Heart left ventricle (tissue), 16 donors: ENCODE results near the gene NFIX. TPM values are rescaled to one million over a fixed set of nuclear protein-coding genes. Genes with fewer than 3 reads are reported as not detected.

Experiments
- ATAC-seq, 4 donors: fragments of 200-7000 bp; cut with Tn5 transposase; one replicate each; pipeline ENCODE4 v1.9.1; 2020 to 2022; ENCODE audit warnings: moderate library complexity in 4 of 4, mild to moderate bottlenecking in 3 of 4, moderate number of reproducible peaks in 1 of 4
- DNase-seq, 5 donors: peaks; one replicate each; pipeline ENCODE4 v3.0.0-alpha.2; 2020
- H3K27ac ChIP-seq, 12 donors: fragments of 200-600 bp; sonication (generic) in 4 of 12; one replicate each; pipeline versions ENCODE4 v1.5.0 to v1.8.0; 2016 to 2022; ENCODE audit warnings: mild to moderate bottlenecking in 2 of 12
- H3K27me3 ChIP-seq, 9 donors: fragments of 200-600 bp; sonication (generic) in 2 of 9; one replicate each; pipeline versions ENCODE4 v1.5.1 to v1.8.0; 2016 to 2022; ENCODE audit warnings: mild to moderate bottlenecking in 3 of 9
- H3K36me3 ChIP-seq, 9 donors: fragments of 200-600 bp; sonication (generic) in 2 of 9; one replicate each; pipeline versions ENCODE4 v1.5.0 to v1.8.0; 2018 to 2022; ENCODE audit warnings: mild to moderate bottlenecking in 2 of 9
- H3K4me1 ChIP-seq, 12 donors: fragments of 200-600 bp; sonication (generic) in 4 of 12; one replicate each; pipeline versions ENCODE4 v1.5.0 to v1.8.0; 2016 to 2022; ENCODE audit warnings: mild to moderate bottlenecking in 3 of 12
- H3K4me3 ChIP-seq, 12 donors: fragments of 200-600 bp; sonication (generic) in 4 of 12; one replicate each; pipeline versions ENCODE4 v1.5.0 to v1.8.0; 2017 to 2022; ENCODE audit warnings: mild to moderate bottlenecking in 9 of 12, moderate library complexity in 4 of 12
- H3K9me3 ChIP-seq, 12 donors: fragments of 200-600 bp; sonication (generic) in 4 of 12; one replicate each; pipeline versions ENCODE4 v1.5.0 to v1.8.0; 2016 to 2022; ENCODE audit warnings: mild to moderate bottlenecking in 1 of 12
- POLR2A ChIP-seq, 2 donors: fragments of 450-650 bp; IDR thresholded peaks; one replicate each; pipeline ENCODE4 v1.6.1; 2017; ENCODE audit warnings: antibody characterized with exemption in 2 of 2, mild to moderate bottlenecking in 2 of 2, moderate library complexity in 2 of 2
- WGBS, 4 donors: extraction: QIAGEN DNeasy Blood & Tissue Kit in 2 of 4; methylation state at CpG; one replicate each; pipeline versions ENCODE4 v1.1.5 to v1.1.7; 2013 to 2018; 5-methylcytosine and 5-hydroxymethylcytosine counted together
- intact Hi-C, 10 donors: fragments of 100-400 bp; cut with DNase I; formaldehyde crosslinking; loops; one replicate each; pipeline versions ENCODE4 v1.11.1 to v1.14.2; 2022
- polyA plus RNA-seq, 2 donors: library from polyadenylated mRNA; stranded (reverse); fragments of 200-250 nt; gene quantifications; one replicate each; pipeline ENCODE4 v1.2.3, GENCODE V29; 2013
- total RNA-seq, 9 donors: library from RNA; depleted of rRNA in 2 of 9; stranded (reverse); fragments of >200 nt in 2 of 9; fragmentation: NEBNext Ultra II Directional in 3 of 9; extraction: Animal tissue kit (Norgen Biotek cat#: 25700) in 3 of 9; gene quantifications; one replicate each; pipeline versions ENCODE4 v1.1.0 to v1.2.4, GENCODE V29; 2016 to 2023
- TF ChIP-seq, protein P1 (sequence below), 12 donors: fragments of 200-600 bp; sonication (generic) in 4 of 12; IDR thresholded peaks; one replicate each; pipeline versions ENCODE4 v1.5.0 to v1.8.0; 2018 to 2022; ENCODE audit warnings: antibody characterized with exemption in 12 of 12, mild to moderate bottlenecking in 5 of 12
- donor health status: ischemic (EF 13 %, LVEDD 7.1; RV severe dilation, severe dysfunction).
- donor health status: healthy with polysubstance abuse.
- donor health status: DM: no; HTN: yes; CAD: no.
- donor health status: DM: no; HTN: no; CAD: no.
- donor health status: ischemic (EF 25% LVEDD 6.9; RV normal size, moderate dysfunction).
- donor health status: ischemic (EF 25% LVEDD 5.7; RV mildly dilated, moderate dysfunction).
- donor health status: healthy.
- donor health status: DM: yes; HTN: yes; CAD: no.
- donor health status: ischemic (EF 35%, LVEDD 5.7; RV mildly dilated, moderate dysfunction).
- donor health status: nonischemic (EF 11% LVEDD 7.7; RV severe dilation, severe dysfunction).
- donor health status: DM: yes; HTN: yes; CAD: no.
- donor health status: PGD.
- donor health status: ischemic (EF 29% LVEDD 5.4; RV normal size, mild dysfunction).
- donor health status: nonischemic (EF 23%, LVEDD 6.1; RV moderate dilation, normal function).

NFIX gene
- total and polyA plus RNA-seq, 11 donors: 42.1 to 147 (median 107) TPM

DNA sequence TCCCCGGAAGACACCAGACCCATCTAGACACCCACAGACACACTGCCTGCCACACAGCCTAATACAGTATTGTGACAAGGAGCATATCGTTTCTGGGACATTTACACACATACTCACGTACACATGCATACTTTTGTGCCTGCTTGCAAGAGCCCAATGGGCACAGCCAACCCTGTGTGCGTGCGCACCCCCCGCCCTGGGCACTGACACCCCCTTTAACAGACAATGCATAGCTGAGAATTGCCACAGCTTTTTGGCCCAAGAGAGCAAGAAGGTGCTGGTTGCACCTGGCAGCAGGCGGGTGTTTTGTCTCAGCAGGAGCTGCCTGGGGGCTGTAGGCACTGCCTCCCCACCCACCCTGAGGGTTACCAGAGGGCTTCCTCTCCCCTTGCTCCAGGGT is 1.7 kb upstream of the NFIX start:
- peaks cover 0 to 26% (median 16%) of the 10 kb centered on the region in 12 donors for H3K4me1 ChIP-seq
- no peak for ATAC-seq
- TF ChIP-seq, protein P1, sequence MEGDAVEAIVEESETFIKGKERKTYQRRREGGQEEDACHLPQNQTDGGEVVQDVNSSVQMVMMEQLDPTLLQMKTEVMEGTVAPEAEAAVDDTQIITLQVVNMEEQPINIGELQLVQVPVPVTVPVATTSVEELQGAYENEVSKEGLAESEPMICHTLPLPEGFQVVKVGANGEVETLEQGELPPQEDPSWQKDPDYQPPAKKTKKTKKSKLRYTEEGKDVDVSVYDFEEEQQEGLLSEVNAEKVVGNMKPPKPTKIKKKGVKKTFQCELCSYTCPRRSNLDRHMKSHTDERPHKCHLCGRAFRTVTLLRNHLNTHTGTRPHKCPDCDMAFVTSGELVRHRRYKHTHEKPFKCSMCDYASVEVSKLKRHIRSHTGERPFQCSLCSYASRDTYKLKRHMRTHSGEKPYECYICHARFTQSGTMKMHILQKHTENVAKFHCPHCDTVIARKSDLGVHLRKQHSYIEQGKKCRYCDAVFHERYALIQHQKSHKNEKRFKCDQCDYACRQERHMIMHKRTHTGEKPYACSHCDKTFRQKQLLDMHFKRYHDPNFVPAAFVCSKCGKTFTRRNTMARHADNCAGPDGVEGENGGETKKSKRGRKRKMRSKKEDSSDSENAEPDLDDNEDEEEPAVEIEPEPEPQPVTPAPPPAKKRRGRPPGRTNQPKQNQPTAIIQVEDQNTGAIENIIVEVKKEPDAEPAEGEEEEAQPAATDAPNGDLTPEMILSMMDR (IDR thresholded peaks at IDR 0.05): no peak
- TF ChIP-seq POLR2A (IDR thresholded peaks at IDR 0.05): no peak
- H3K27ac ChIP-seq: no peak overlapping the region
- no peak for DNase-seq
- intact Hi-C loops: no loop called here
- 88 to 91% (median 89%) methylated on average over 7 of the region's 7 CpGs for WGBS, 4 donors
- H3K27me3 ChIP-seq: peaks cover 0 to 5% (median 0%) of the 10 kb centered on the region in 9 donors
- no peaks in the 10 kb centered on the region for H3K9me3 ChIP-seq
- H3K36me3 ChIP-seq: peaks cover 0 to 5% (median 1%) of the 10 kb centered on the region in 9 donors
- no peak overlapping the region for H3K4me3 ChIP-seq

- TF ChIP-seq POLR2A (IDR thresholded peaks at IDR 0.05): no peak
- TF ChIP-seq, protein P1 (IDR thresholded peaks at IDR 0.05): no peak
- H3K4me3 ChIP-seq: peak overlapping the region; percentile 72 to 90 (median 80)
- H3K4me1 ChIP-seq: peaks cover 0 to 31% (median 18%) of the 10 kb centered on the region in 12 donors
- ATAC-seq (peak in 3 of 4 donors; percentile 10 to 37 (median 18)), DNase-seq (peak in 3 of 5 donors; percentile 46 to 65 (median 57))
- 0 to 1% (median 0%) methylated on average over 20 to 129 of the region's 129 CpGs for WGBS, 4 donors
- H3K36me3 ChIP-seq: peaks cover 0 to 17% (median 6%) of the 10 kb centered on the region in 9 donors
- peaks cover 0 to 5% (median 0%) of the 10 kb centered on the region in 9 donors for H3K27me3 ChIP-seq
- H3K9me3 ChIP-seq: no peaks in the 10 kb centered on the region
- intact Hi-C loops: loop anchor here in 6 of 10 donors (2.0 to 5.0 kb wide), 4 partner anchors 36 to 66 kb away; no protein-coding TSS in a partner anchor
- peak overlapping the region; percentile 53 to 97 (median 88) for H3K27ac ChIP-seq
These were observed 526 bp downstream of the NFIX start for GRCh38 chr19:12995596-12996405.

- peaks cover 0 to 5% (median 0%) of the 10 kb centered on the region in 9 donors for H3K27me3 ChIP-seq
- TF ChIP-seq, protein P1 (IDR thresholded peaks at IDR 0.05): peak in 3 of 12 donors; percentile 24 to 31 (median 28)
- TF ChIP-seq POLR2A (IDR thresholded peaks at IDR 0.05): no peak
- peak overlapping the region; percentile 53 to 97 (median 88) for H3K27ac ChIP-seq
- H3K36me3 ChIP-seq: peaks cover 0 to 17% (median 6%) of the 10 kb centered on the region in 9 donors
- H3K4me1 ChIP-seq: peaks cover 0 to 39% (median 21%) of the 10 kb centered on the region in 12 donors
- peak; percentile 28 to 67 (median 60) for ATAC-seq
- intact Hi-C loops: loop anchor here in 6 of 10 donors (5.0 kb wide), 3 partner anchors 36 to 66 kb away; no protein-coding TSS in a partner anchor
- peak in 4 of 5 donors; percentile 55 to 76 (median 60) for DNase-seq
- H3K9me3 ChIP-seq: no peaks in the 10 kb centered on the region
- peak overlapping the region; percentile 72 to 90 (median 80) for H3K4me3 ChIP-seq
- 6 to 21% (median 15%) methylated on average over 3 to 52 of the region's 52 CpGs for whole genome bisulfite sequencing, 4 donors
These were observed 1.3 kb downstream of the NFIX start for GRCh38 chr19:12996406-12997094.
